Neural progenitor cell (in vitro differentiated cells): ENCODE data around the gene TMIE. TPM values are rescaled to one million over a fixed set of nuclear protein-coding genes. Genes with fewer than 3 reads are reported as not detected.
"Not testable (repeated sequence)": the region's sequence is repeated elsewhere in the genome, so short reads cannot be mapped to it uniquely, and the experiment has no call there.

ENCODE experiments used
- DNase-seq: peaks from one replicate; pipeline ENCODE4 v3.0.0-alpha.2; 2016; ENCODE audit warnings: low spot score
- H2AFZ ChIP-seq: fragments of 200-600 bp; sonication (generic); replicated peaks from 2 replicates; pipeline ENCODE4 v1.6.1; 2016; ENCODE audit warnings: antibody characterized with exemption
- H3F3A ChIP-seq: fragments of 200-600 bp; sonication (generic); 2 replicates; pipeline ENCODE4 v1.6.1; 2016; ENCODE audit warnings: antibody characterized with exemption, low read depth
- H3K27ac ChIP-seq: fragments of 200-600 bp; sonication (generic); 2 replicates; pipeline ENCODE4 v1.5.1; 2016; ENCODE audit warnings: mild to moderate bottlenecking
- H3K27me3 ChIP-seq: fragments of 200-600 bp; sonication (generic); 2 replicates; pipeline ENCODE4 v1.6.1; 2016; ENCODE audit warnings: mild to moderate bottlenecking, moderate library complexity
- H3K36me3 ChIP-seq: fragments of 200-600 bp; sonication (generic); 2 replicates; pipeline ENCODE4 v1.5.1; 2016
- H3K4me1 ChIP-seq: fragments of 200-600 bp; sonication (generic); 2 replicates; pipeline ENCODE4 v1.6.1; 2016; ENCODE audit warnings: mixed run types
- H3K4me2 ChIP-seq: fragments of 200-600 bp; sonication (generic); 2 replicates; pipeline ENCODE4 v1.6.1; 2016
- H3K4me3 ChIP-seq: fragments of 200-600 bp; sonication (generic); 2 replicates; pipeline ENCODE4 v1.5.1; 2016
- H3K79me2 ChIP-seq: fragments of 200-600 bp; sonication (generic); 2 replicates; pipeline ENCODE4 v1.6.1; 2016; ENCODE audit warnings: low read depth
- H3K9ac ChIP-seq: fragments of 200-600 bp; sonication (generic); 2 replicates; pipeline ENCODE4 v1.6.1; 2016
- H3K9me3 ChIP-seq: fragments of 200-600 bp; sonication (generic); 2 replicates; pipeline ENCODE4 v1.5.1; 2016; ENCODE audit warnings: low read depth
- H4K20me1 ChIP-seq: fragments of 200-600 bp; sonication (generic); 2 replicates; pipeline ENCODE4 v1.6.1; 2016; ENCODE audit warnings: low read depth
- H3K27ac Mint-ChIP-seq: 3 replicates; pipeline ENCODE4 v1.8.0; 2021; ENCODE audit warnings: mixed read lengths
- H3K27me3 Mint-ChIP-seq: 2 replicates; pipeline ENCODE4 v1.8.0; 2022; ENCODE audit warnings: low read depth, mild to moderate bottlenecking, inconsistent platforms, moderate library complexity, mixed read lengths; ENCODE audit not compliant: insufficient read depth
- H3K36me3 Mint-ChIP-seq: 3 replicates; pipeline ENCODE4 v1.8.0; 2021; ENCODE audit warnings: mixed read lengths
- H3K4me1 Mint-ChIP-seq: 3 replicates; pipeline ENCODE4 v1.8.0; 2021; ENCODE audit warnings: mixed read lengths
- H3K4me3 Mint-ChIP-seq: 3 replicates; pipeline ENCODE4 v1.8.0; 2021; ENCODE audit warnings: mild to moderate bottlenecking, moderate library complexity, mixed read lengths
- H3K9me3 Mint-ChIP-seq: 3 replicates; pipeline ENCODE4 v1.8.0; 2020; ENCODE audit warnings: mixed read lengths
- CTCF ChIP-seq: fragments of 200-600 bp; sonication (generic); IDR thresholded peaks from 2 replicates; pipeline ENCODE4 v1.5.1; 2017; ENCODE audit warnings: antibody characterized with exemption, mild to moderate bottlenecking
- EZH2 ChIP-seq: fragments of 200-600 bp; sonication (generic); IDR thresholded peaks from 2 replicates; pipeline ENCODE4 v1.6.1; 2017; ENCODE audit warnings: antibody characterized with exemption, mild to moderate bottlenecking, moderate library complexity
- EZH2phosphoT487 ChIP-seq: fragments of 200-600 bp; sonication (generic); IDR thresholded peaks from 2 replicates; pipeline ENCODE4 v1.6.1; 2017; ENCODE audit warnings: antibody characterized with exemption
- total RNA-seq: library from RNA; depleted of rRNA; stranded (reverse); fragments of >200 nt; gene quantifications from 2 replicates; pipeline ENCODE4 v1.2.3, GENCODE V29; 2015; ENCODE audit warnings: low replicate concordance

The TMIE gene
- total RNA-seq, 1 donor from 2014 or later: not detected

GRCh38 chr3:46734773-46735172 lies 33.6 kb downstream of the TMIE start:
- Mint-ChIP-seq H3K27me3 (peaks cover 2% of the 10 kb centered on the region), H3K4me1 (no peaks in the 10 kb centered on the region), H3K36me3 (no peaks in the 10 kb centered on the region), H3K9me3 (no peaks in the 10 kb centered on the region), H3K4me3 (no peak overlapping the region), H3K27ac (no peak overlapping the region)
- H3K9ac ChIP-seq: no peak overlapping the region
- H3K79me2 ChIP-seq: no peaks in the 10 kb centered on the region
- no peak for TF ChIP-seq EZH2phosphoT487
- TF ChIP-seq CTCF: no peak
- no peak for TF ChIP-seq EZH2
- H3K9me3 ChIP-seq: no peaks in the 10 kb centered on the region
- H3F3A ChIP-seq: no peaks in the 10 kb centered on the region
- no peaks in the 10 kb centered on the region for H3K4me1 ChIP-seq
- DNase-seq: no peak
- no peak overlapping the region for H3K27ac ChIP-seq
- H3K4me2 ChIP-seq: no peak overlapping the region
- no peaks in the 10 kb centered on the region for H3K27me3 ChIP-seq
- no peaks in the 10 kb centered on the region for H4K20me1 ChIP-seq
- H3K4me3 ChIP-seq: no peak overlapping the region
- no peaks in the 10 kb centered on the region for H3K36me3 ChIP-seq
- H2AFZ ChIP-seq: no peak overlapping the region

- DNase-seq: no peak
- Histone ChIP-seq H3K27ac (no peak overlapping the region), H4K20me1 (no peaks in the 10 kb centered on the region), H3K9ac (no peak overlapping the region), H2AFZ (no peak overlapping the region), H3F3A (no peaks in the 10 kb centered on the region), H3K79me2 (no peaks in the 10 kb centered on the region), H3K9me3 (no peaks in the 10 kb centered on the region), H3K4me1 (no peaks in the 10 kb centered on the region), H3K27me3 (no peaks in the 10 kb centered on the region), H3K4me2 (no peak overlapping the region), H3K4me3 (no peak overlapping the region), H3K36me3 (no peaks in the 10 kb centered on the region)
- H3K27me3 Mint-ChIP-seq: peaks cover 2% of the 10 kb centered on the region
- H3K4me3 Mint-ChIP-seq: no peak overlapping the region
- no peaks in the 10 kb centered on the region for H3K9me3 Mint-ChIP-seq
- H3K4me1 Mint-ChIP-seq: no peaks in the 10 kb centered on the region
- TF ChIP-seq EZH2phosphoT487: no peak
- no peak overlapping the region for H3K27ac Mint-ChIP-seq
- H3K36me3 Mint-ChIP-seq: no peaks in the 10 kb centered on the region
Observed at GRCh38 chr3:46736006-46736872, 35.0 kb downstream of the TMIE start.

- DNase-seq: no peak
- Histone ChIP-seq H3K9me3 (no peaks in the 10 kb centered on the region), H3K4me1 (no peaks in the 10 kb centered on the region), H3F3A (no peaks in the 10 kb centered on the region), H3K9ac (no peak overlapping the region), H3K79me2 (no peaks in the 10 kb centered on the region), H3K4me2 (no peak overlapping the region), H4K20me1 (no peaks in the 10 kb centered on the region), H2AFZ (no peak overlapping the region), H3K27ac (no peak overlapping the region), H3K4me3 (no peak overlapping the region), H3K36me3 (no peaks in the 10 kb centered on the region), H3K27me3 (no peaks in the 10 kb centered on the region)
- Mint-ChIP-seq H3K36me3 (no peaks in the 10 kb centered on the region), H3K4me1 (no peaks in the 10 kb centered on the region), H3K9me3 (no peaks in the 10 kb centered on the region), H3K27me3 (peaks cover 2% of the 10 kb centered on the region), H3K4me3 (no peak overlapping the region), H3K27ac (no peak overlapping the region)
- no peak for TF ChIP-seq EZH2
- no peak for TF ChIP-seq EZH2phosphoT487
- no peak for TF ChIP-seq CTCF
Observed at GRCh38 chr3:46737329-46737731, 36.1 kb downstream of the TMIE start.

- H3K27ac Mint-ChIP-seq, H3K36me3 ChIP-seq, H3K4me3 Mint-ChIP-seq, H3K9ac ChIP-seq, H4K20me1 ChIP-seq, H3K36me3 Mint-ChIP-seq, DNase-seq, H3K4me1 Mint-ChIP-seq, H3K4me2 ChIP-seq, H3K4me1 ChIP-seq, H3K9me3 ChIP-seq, H2AFZ ChIP-seq, H3K27me3 Mint-ChIP-seq, H3K27me3 ChIP-seq, H3K27ac ChIP-seq, H3K4me3 ChIP-seq, H3K79me2 ChIP-seq, H3K9me3 Mint-ChIP-seq, H3F3A ChIP-seq: not testable (repeated sequence)
Observed at GRCh38 chr3:46739565-46739964, 38.4 kb downstream of the TMIE start.
